LNCaP clone FGC (cell line): Measurements from ENCODE around the gene ELP1.

Source experiments
- DNase-seq: peaks from one replicate; pipeline ENCODE4 v3.0.0-alpha.2; 2011; ENCODE audit warnings: low read depth
- H3K4me3 ChIP-seq: 2 replicates; pipeline ENCODE4 v1.5.1; 2011; ENCODE audit warnings: mild to moderate bottlenecking, low read depth, low read length, control low read depth
- CTCF ChIP-seq: IDR thresholded peaks from 2 replicates; pipeline ENCODE4 v1.5.1; 2012; ENCODE audit warnings: mild to moderate bottlenecking; ENCODE audit not compliant: control insufficient read depth, insufficient read depth; ENCODE audit errors: extremely low read depth

The ELP1 gene

GRCh38 chr9:108830272-108830671 lies 103.7 kb downstream of the ELP1 start:
- no peak for DNase-seq
- TF ChIP-seq CTCF, result no peak

GRCh38 chr9:108823829-108824228 lies 110.1 kb downstream of the ELP1 start:
- no peak overlapping the region for H3K4me3 ChIP-seq
- TF ChIP-seq CTCF, result no peak
- DNase-seq, result no peak

More at GRCh38 chr9:108830272-108830671, 103.7 kb downstream of the ELP1 start:
- H3K4me3 ChIP-seq, result no peak overlapping the region
